ENCODE measurements around the gene MVB12B.

MVB12B gene

DNA sequence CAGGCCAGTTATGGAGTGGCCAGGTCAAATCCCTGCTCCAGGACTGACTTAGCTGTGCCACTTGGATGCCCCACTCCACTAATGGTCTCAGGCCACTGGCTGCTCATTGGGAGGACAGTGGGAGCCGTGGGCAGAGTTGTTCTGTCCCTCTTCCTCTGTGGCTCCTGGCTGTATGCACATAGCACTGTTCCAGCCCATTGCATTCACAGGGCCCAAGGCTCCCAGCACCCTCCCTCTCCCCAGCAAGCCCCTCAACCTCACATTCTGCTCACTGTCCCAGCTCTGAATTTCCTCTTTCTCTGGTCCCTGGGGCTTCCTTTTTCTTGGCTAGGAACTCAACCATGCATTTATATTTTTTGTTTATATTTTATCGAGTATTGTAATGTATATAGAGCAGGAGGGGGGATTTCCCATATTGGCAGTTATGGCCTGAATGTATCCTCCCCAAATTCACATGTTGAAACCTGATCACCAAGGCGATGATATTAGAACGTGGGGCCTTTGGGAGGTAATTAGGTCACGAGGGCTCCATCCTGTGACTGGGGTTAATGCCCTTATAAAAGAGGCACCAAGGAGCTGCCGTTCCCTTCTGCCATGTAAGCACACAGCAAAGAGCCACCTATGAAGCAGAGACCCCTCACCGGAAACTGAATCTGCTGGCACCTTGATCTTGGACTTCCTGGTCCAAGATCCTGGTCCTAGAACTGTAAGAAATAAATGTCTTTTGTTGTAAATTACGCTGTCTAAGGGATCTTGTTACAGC is 17.0 kb upstream of the MVB12B start:
- Histone ChIP-seq H3K36me3 (replicated peaks) (no peaks in the 10 kb centered on the region), H3K9me3 (no peaks in the 10 kb centered on the region), H3K27me3 (ENCODE audit: low read depth) (no peaks in the 10 kb centered on the region), H3K4me3 (no peak overlapping the region), H3K4me1 (no peaks in the 10 kb centered on the region)
- in situ Hi-C loops (cut with MboI; ENCODE audit: low sequenced_read_pairs): no loop called here
- no peak for DNase-seq (ENCODE audit: low spot score in 2 of 2)

DNA sequence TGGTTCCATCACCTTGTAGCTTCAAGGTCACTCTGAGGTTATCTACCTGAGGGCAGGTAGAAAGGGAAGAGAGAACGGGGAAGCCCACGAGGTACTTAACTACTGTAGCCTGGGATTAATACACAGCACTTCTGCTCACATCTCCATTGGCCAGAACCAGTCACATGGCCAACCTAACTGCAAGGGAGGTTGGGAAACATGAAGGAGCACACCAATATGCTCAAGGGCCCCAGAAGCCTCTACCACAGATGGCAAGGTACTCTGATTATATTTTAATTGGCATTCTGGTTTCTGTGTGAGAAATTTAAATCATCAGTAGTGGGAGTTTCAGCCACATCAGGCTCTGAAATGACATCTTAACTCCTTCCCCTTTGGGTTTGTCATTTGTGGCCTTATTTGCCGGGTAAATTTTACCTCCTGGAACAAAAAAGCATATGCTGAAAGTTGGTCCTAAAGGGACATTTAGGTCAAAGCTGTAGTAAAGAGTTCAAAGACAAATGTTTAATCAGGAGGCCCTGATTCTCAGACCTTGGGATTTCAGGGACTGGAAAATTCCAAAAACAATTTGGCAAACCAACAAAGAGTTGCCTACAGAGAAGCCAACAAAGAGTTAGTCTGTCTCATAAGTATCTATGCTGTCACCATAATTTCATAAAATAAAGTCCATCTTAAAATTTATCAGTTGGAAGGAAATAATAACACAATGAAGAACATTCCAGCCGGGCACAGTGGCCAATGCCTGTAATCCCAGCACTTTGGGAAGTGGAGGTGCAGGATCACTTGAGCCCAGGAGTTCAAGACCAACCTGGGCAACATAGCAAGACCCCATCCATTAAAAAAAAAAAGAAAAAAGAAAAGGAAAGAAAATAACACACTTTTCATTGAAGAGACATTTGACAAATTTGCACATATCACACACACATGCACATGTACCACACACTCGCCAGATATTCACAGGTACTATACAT is 13.8 kb upstream of the MVB12B start:
- Histone ChIP-seq H3K27me3 (ENCODE audit: low read depth) (no peaks in the 10 kb centered on the region), H3K4me3 (no peak overlapping the region), H3K36me3 (replicated peaks) (no peaks in the 10 kb centered on the region), H3K9me3 (no peaks in the 10 kb centered on the region), H3K4me1 (no peaks in the 10 kb centered on the region)
- in situ Hi-C loops (cut with MboI; ENCODE audit: low sequenced_read_pairs): no loop called here
- DNase-seq (ENCODE audit: low spot score in 2 of 2): no peak

DNA sequence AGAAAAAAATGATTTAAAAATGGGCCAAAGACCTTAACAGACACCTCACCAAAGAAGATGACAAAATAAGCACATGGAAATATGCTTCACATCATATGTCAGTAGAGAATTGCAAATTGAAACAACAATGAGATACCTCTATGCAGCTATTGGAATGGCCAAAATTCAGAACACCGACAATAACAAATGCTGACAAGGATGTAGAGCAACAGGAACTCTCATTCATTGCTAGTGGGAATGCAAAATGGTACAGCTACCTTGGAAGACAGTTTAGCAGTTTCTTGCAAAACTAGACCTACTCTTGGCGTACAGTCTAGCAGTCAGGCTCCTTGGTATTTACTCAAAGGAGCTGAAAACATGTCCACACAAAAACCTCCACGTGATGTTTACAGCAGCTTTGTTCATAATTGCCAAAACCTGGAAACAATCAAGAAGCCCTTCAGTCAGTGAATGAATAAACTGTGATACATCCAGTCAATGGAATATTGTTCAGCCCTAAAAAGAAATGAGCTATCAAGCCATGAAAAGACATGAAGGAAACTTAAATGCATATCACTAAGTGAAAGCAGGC is 10.5 kb upstream of the MVB12B start:
- Histone ChIP-seq H3K36me3 (replicated peaks) (no peaks in the 10 kb centered on the region), H3K4me1 (no peaks in the 10 kb centered on the region), H3K9me3 (no peaks in the 10 kb centered on the region), H3K4me3 (no peak overlapping the region), H3K27me3 (ENCODE audit: low read depth) (no peaks in the 10 kb centered on the region)
- no peak for DNase-seq (ENCODE audit: low spot score in 2 of 2)
- in situ Hi-C loops (cut with MboI; ENCODE audit: low sequenced_read_pairs): no loop called here

DNA sequence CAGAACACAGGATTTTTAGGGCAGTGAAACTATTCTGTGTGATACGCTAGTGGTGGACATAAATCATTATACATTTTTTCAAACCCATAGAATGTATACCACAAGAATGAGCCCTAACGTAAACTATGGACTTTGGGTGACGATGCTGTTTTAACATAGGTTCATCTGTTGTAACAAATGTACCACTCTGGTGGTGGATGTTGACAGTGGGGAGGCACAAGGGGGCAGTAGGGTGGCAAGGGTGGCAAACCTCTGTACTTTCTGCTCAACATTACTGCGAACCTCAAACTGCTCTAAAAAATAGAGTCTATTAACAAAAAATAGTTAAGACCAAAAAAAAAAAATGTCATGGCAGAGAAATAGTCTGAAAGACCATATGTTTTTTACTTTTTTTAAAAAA is 9.1 kb upstream of the MVB12B start:
- no peak for DNase-seq (ENCODE audit: low spot score in 2 of 2)
- in situ Hi-C loops (cut with MboI; ENCODE audit: low sequenced_read_pairs): no loop called here
- no peak overlapping the region for H3K4me3 ChIP-seq
- H3K27me3 ChIP-seq (ENCODE audit: low read depth): no peaks in the 10 kb centered on the region
- H3K4me1 ChIP-seq: no peaks in the 10 kb centered on the region
- H3K36me3 ChIP-seq (replicated peaks): no peaks in the 10 kb centered on the region
- no peaks in the 10 kb centered on the region for H3K9me3 ChIP-seq

DNA sequence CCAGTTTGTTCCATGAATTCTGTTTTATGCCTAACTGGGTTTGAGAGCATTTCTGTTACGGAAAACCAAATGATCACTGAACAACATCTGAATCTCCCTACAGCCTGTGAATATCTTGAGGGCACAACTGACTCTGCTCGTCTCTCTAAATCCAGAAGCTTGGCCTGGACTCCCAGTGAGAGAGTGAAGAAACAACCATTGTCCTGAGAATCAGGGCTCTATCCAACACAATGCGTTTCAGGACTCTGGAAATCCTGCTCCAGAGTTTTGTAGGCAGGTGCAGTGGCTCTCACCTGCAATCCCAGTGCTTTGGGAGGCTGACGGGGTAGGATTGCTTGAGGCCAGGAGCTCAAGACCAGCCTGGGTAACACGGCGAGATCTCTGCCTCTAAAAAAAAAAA is 7.8 kb upstream of the MVB12B start:
- no peak for DNase-seq (ENCODE audit: low spot score in 2 of 2)

DNA sequence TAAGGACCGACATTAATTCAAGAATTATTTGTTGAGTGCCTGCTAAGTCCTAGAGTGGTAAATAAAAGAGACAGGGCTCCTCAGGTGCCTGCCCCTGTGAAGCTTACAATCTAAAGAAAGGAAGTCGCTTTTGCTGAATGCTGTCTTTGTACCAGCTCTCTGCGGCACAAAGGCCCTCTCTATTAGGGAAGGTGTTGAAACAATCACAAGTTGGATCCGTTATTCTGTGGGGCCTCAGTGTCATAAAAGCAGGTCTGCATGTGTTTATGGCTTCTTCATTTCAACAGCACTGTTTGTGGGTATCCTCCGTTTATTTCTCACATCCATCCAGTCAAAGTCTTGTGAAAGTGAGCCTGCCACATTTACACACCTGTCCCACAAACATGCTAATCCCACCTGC is 7.0 kb upstream of the MVB12B start:
- no peaks in the 10 kb centered on the region for H3K4me1 ChIP-seq
- H3K27me3 ChIP-seq (ENCODE audit: low read depth): no peaks in the 10 kb centered on the region
- in situ Hi-C loops (cut with MboI; ENCODE audit: low sequenced_read_pairs): no loop called here
- no peaks in the 10 kb centered on the region for H3K36me3 ChIP-seq (replicated peaks)
- H3K9me3 ChIP-seq: peaks cover 3% of the 10 kb centered on the region; the same call in 1 of the 2 replicates
- no peak for DNase-seq (ENCODE audit: low spot score in 2 of 2)
- no peak overlapping the region for H3K4me3 ChIP-seq

More for the DNA sequence above, 7.8 kb upstream of the MVB12B start:
- Histone ChIP-seq H3K27me3 (ENCODE audit: low read depth) (no peaks in the 10 kb centered on the region), H3K9me3 (peaks cover 3% of the 10 kb centered on the region; the same call in 1 of the 2 replicates), H3K4me3 (no peak overlapping the region), H3K4me1 (no peaks in the 10 kb centered on the region), H3K36me3 (replicated peaks) (no peaks in the 10 kb centered on the region)
- in situ Hi-C loops (cut with MboI; ENCODE audit: low sequenced_read_pairs): no loop called here

DNA sequence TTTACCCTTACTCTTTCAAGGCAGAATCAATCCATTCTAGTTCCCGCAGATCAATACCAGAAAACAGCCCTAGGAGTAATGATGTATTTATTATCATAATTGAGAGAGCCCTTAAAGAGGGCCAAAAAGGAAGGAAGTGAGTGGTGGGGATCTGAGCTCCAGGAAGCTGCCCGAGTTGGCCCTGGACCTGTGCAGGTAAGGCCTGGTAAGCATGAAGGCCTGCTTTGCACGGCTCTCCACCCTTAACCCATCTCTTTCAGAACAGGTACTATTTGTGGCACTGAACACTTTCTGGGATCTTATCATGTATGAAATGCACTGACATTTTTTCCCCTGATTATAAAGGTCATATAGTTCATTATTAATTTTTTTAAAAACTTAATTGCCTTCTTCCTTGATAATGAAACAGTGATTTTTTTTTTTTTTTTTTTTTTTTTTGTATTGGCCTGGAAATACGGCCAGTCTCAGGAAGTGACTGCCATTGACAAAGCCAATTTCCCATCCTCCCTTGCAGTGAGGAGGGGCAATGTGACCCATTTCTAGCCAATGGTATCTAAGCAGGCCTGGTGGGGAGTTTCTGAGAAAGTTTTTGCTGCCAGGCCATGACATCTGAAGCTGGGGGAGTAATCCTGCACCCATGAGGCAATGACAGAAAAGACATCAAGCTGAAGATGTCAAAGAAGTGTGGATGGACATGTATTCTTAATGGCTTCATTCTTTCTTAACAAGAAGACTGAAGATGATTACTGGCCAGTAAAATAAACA is 6.3 kb upstream of the MVB12B start:
- Histone ChIP-seq H3K9me3 (peaks cover 6% of the 10 kb centered on the region), H3K4me3 (no peak overlapping the region), H3K27me3 (ENCODE audit: low read depth) (no peaks in the 10 kb centered on the region), H3K36me3 (replicated peaks) (no peaks in the 10 kb centered on the region), H3K4me1 (no peaks in the 10 kb centered on the region)
- in situ Hi-C loops (cut with MboI; ENCODE audit: low sequenced_read_pairs): no loop called here
- no peak for DNase-seq (ENCODE audit: low spot score in 2 of 2)

DNA sequence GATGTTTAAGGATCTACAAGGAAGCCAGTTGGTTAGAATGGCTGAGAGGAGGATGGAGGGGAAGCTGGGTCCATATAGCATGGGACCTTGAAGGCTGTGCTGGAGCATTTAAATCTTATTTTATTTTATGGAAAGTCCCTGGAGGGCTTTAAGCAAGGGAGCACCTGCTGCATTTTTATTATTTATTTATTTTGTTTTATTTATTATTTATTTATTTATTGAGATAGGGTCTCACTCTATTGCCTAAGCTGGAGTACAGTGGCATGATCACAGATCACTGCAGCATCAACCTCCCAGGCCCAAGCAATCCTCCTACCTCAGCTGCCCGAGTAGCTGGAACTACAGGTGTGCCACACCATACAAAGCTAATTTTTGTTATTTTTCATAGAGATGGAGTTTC is 4.9 kb upstream of the MVB12B start:
- in situ Hi-C loops (cut with MboI; ENCODE audit: low sequenced_read_pairs): no loop called here
- Histone ChIP-seq H3K36me3 (replicated peaks) (no peaks in the 10 kb centered on the region), H3K27me3 (ENCODE audit: low read depth) (no peaks in the 10 kb centered on the region)

DNA sequence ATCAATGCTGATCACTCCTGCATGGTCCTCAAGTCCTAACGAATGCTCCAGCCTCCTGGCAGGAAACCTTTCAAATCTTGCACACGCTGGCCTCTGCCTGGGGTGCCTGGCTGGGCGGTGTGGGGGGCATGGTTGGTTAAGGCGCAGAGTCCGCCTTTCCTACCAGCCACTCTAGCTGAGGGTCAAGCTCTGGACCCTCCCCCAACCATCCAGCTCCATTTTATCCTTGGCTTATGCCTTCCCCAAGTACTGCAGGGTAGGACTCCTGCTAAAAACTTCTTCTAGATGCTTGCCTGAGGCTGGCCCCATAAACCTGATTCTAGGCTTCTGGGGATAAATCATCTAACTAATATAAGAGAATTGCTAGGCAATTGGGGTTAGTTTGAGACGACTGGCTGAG is 808 bp upstream of the MVB12B start:
- Histone ChIP-seq H3K4me1 (peaks cover 11% of the 10 kb centered on the region), H3K36me3 (replicated peaks) (no peaks in the 10 kb centered on the region), H3K27me3 (ENCODE audit: low read depth) (no peaks in the 10 kb centered on the region), H3K9me3 (peaks cover 6% of the 10 kb centered on the region), H3K4me3 (peak overlapping the region; percentile 31)
- in situ Hi-C loops (cut with MboI; ENCODE audit: low sequenced_read_pairs): no loop called here
- DNase-seq (ENCODE audit: low spot score in 2 of 2): no peak

More for the DNA sequence above, 4.9 kb upstream of the MVB12B start:
- DNase-seq (ENCODE audit: low spot score in 2 of 2): no peak
- Histone ChIP-seq H3K4me1 (peaks cover 4% of the 10 kb centered on the region), H3K4me3 (no peak overlapping the region), H3K9me3 (peaks cover 6% of the 10 kb centered on the region)

DNA sequence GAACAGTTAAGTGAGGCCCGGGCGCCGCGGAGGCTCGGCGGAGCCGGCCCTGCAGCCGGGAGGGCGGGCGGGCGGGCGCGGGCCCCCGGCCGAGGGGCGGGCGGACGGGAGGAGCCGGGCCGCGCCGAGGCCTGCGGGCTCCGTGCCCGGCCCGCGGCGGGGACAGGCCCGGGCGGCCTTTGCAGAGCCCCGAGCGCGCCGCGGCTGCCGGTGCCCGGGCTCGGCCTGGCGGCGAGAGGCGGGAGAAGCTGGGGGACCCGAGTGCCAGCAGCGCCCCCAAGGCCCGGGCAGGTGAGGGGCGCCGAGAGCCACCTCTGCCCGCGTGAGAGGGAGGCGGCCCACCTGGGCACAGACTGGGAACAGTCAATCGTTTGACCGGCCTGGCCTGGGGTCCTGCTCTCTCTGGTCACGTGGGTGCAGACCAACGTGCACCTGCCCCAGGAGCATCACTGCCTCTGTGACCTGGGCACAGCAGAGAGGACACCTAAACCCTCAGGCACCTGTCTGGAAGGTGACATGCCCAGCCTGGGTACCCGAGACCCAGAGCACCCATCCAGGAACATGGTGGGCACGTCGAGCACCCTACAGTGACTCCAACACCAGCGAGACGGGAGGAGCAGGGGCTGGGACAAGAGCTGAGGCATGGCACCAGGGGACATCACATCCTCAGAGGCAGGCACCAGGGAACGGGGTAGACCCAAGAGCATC is 531 bp downstream of the MVB12B start:
- in situ Hi-C loops (cut with MboI; ENCODE audit: low sequenced_read_pairs): no loop called here
- Histone ChIP-seq H3K36me3 (replicated peaks) (no peaks in the 10 kb centered on the region; the same call in 1 of the 2 replicates), H3K4me1 (peaks cover 11% of the 10 kb centered on the region), H3K9me3 (peaks cover 6% of the 10 kb centered on the region), H3K27me3 (ENCODE audit: low read depth) (no peaks in the 10 kb centered on the region), H3K4me3 (peak overlapping the region; percentile 40)
- DNase-seq (ENCODE audit: low spot score in 2 of 2): peak in 1 of 2 experiments; percentile 25

DNA sequence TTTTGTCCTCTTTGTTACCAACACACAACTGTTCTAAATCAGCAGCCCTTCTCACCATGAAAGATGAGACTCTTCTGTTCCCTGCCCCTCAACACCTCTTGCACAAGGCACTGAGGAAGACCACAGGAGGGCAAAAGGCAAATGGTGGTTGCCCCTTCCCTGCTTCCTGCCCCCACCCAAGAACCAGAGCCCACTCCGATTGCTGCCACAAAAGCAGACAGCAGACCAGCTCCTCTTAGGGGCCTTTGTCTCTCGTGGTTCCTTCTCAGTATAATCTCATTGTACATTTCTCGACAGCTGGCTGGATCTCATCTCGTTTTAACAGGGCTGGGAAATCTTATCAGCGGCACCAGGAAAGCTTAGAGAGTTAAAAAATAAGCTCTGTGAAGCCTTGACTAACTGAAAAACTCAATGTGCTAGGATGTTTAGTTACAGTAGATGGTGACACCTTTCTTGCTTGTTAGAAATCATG is 1.1 kb downstream of the MVB12B start:
- H3K4me3 ChIP-seq: peak overlapping the region; percentile 40
- peaks cover 11% of the 10 kb centered on the region for H3K4me1 ChIP-seq
- no peaks in the 10 kb centered on the region for H3K27me3 ChIP-seq (ENCODE audit: low read depth)
- no peak for DNase-seq (ENCODE audit: low spot score in 2 of 2)
- in situ Hi-C loops (cut with MboI; ENCODE audit: low sequenced_read_pairs): no loop called here
- no peaks in the 10 kb centered on the region; the same call in 1 of the 2 replicates for H3K36me3 ChIP-seq (replicated peaks)
- peaks cover 6% of the 10 kb centered on the region for H3K9me3 ChIP-seq

DNA sequence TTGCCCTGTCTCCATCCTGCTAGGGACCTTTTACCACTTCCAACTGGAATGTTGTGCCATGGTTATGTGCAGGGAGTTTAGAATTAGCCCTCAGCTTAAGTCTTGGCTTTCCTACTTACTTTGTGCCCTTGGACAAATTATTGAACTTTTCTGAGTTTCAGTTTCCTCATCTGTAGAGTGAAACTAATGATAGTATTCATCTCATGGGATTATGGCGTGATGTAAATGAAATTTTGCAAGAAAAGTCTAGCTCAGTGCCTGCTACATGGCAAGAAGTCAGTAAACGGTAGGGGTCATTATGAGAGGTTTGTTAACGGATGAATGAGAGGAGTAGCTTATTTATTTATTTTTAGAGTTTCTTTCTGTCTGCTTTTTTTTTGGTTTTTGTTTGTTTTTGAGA is 1.8 kb downstream of the MVB12B start:
- in situ Hi-C loops (cut with MboI; ENCODE audit: low sequenced_read_pairs): no loop called here

More for the DNA sequence above, 1.8 kb downstream of the MVB12B start:
- peaks cover 11% of the 10 kb centered on the region for H3K4me1 ChIP-seq
- H3K36me3 ChIP-seq (replicated peaks): no peaks in the 10 kb centered on the region; the same call in 1 of the 2 replicates
- H3K9me3 ChIP-seq: peaks cover 4% of the 10 kb centered on the region
- H3K4me3 ChIP-seq: no peak overlapping the region
- no peaks in the 10 kb centered on the region for H3K27me3 ChIP-seq (ENCODE audit: low read depth)
- no peak for DNase-seq (ENCODE audit: low spot score in 2 of 2)

Data from HAP-1 (cell line).